Measurements from ENCODE around the gene RRBP1. TPM values are rescaled to one million over a fixed set of nuclear protein-coding genes. Genes with fewer than 3 reads are reported as not detected.

The RRBP1 gene
- total RNA-seq, 1 donor from 2014 or later = 65.0 TPM

GRCh38 chr20:17706632-17707031 lies 24.6 kb upstream of the RRBP1 start:
- no peaks in the 10 kb centered on the region for H3K36me3 ChIP-seq (ENCODE audit: control insufficient read depth, insufficient read depth, low read length)
- FAIRE-seq (peak; percentile 18), DNase-seq (ENCODE audit: low read depth) (no peak)
- no peak overlapping the region for H3K4me3 ChIP-seq (ENCODE audit: low read depth, low read length)
- TF ChIP-seq CTCF (IDR thresholded peaks at IDR 0.05; ENCODE audit: insufficient read depth, low read length, severe bottlenecking) = no peak
- no peaks in the 10 kb centered on the region for H3K27me3 ChIP-seq (ENCODE audit: control insufficient read depth, insufficient read depth, low read length)

- Histone ChIP-seq H3K27me3 (ENCODE audit: control insufficient read depth, insufficient read depth, low read length) (no peaks in the 10 kb centered on the region), H3K36me3 (ENCODE audit: control insufficient read depth, insufficient read depth, low read length) (no peaks in the 10 kb centered on the region), H3K4me3 (ENCODE audit: low read depth, low read length) (no peak overlapping the region)
- DNase-seq (ENCODE audit: low read depth) (no peak), FAIRE-seq (no peak)
- no peak for TF ChIP-seq CTCF (IDR thresholded peaks at IDR 0.05; ENCODE audit: insufficient read depth, low read length, severe bottlenecking)
Observed at GRCh38 chr20:17705916-17706315, 23.9 kb upstream of the RRBP1 start.

GRCh38 chr20:17704589-17705317 lies 22.7 kb upstream of the RRBP1 start:
- DNase-seq (ENCODE audit: low read depth) (no peak), FAIRE-seq (no peak)
- Histone ChIP-seq H3K36me3 (ENCODE audit: control insufficient read depth, insufficient read depth, low read length) (no peaks in the 10 kb centered on the region), H3K27me3 (ENCODE audit: control insufficient read depth, insufficient read depth, low read length) (no peaks in the 10 kb centered on the region), H3K4me3 (ENCODE audit: low read depth, low read length) (no peak overlapping the region)
- no peak for TF ChIP-seq CTCF (IDR thresholded peaks at IDR 0.05; ENCODE audit: insufficient read depth, low read length, severe bottlenecking)

GRCh38 chr20:17701826-17702225 lies 19.8 kb upstream of the RRBP1 start:
- H3K4me3 ChIP-seq (ENCODE audit: low read depth, low read length) = no peak overlapping the region
- no peaks in the 10 kb centered on the region for H3K36me3 ChIP-seq (ENCODE audit: control insufficient read depth, insufficient read depth, low read length)
- no peak for FAIRE-seq
- TF ChIP-seq CTCF (IDR thresholded peaks at IDR 0.05; ENCODE audit: insufficient read depth, low read length, severe bottlenecking) = no peak
- DNase-seq (ENCODE audit: low read depth) = no peak
- no peaks in the 10 kb centered on the region for H3K27me3 ChIP-seq (ENCODE audit: control insufficient read depth, insufficient read depth, low read length)

- Histone ChIP-seq H3K4me3 (ENCODE audit: low read depth, low read length) (no peak overlapping the region), H3K27me3 (ENCODE audit: control insufficient read depth, insufficient read depth, low read length) (no peaks in the 10 kb centered on the region), H3K36me3 (ENCODE audit: control insufficient read depth, insufficient read depth, low read length) (no peaks in the 10 kb centered on the region)
- TF ChIP-seq CTCF (IDR thresholded peaks at IDR 0.05; ENCODE audit: insufficient read depth, low read length, severe bottlenecking) = no peak
- FAIRE-seq (no peak), DNase-seq (ENCODE audit: low read depth) (no peak)
Observed at GRCh38 chr20:17700637-17701036, 18.6 kb upstream of the RRBP1 start.

GRCh38 chr20:17699931-17700351 lies 17.9 kb upstream of the RRBP1 start, which contains the start of gene BANF2:
TSS of gene BANF2 (plus strand) at chr20:17699966. CDS start at chr20:17725026, 25,060 bp downstream.
- no peak for FAIRE-seq
- H3K27me3 ChIP-seq (ENCODE audit: control insufficient read depth, insufficient read depth, low read length) = no peaks in the 10 kb centered on the region
- no peaks in the 10 kb centered on the region for H3K36me3 ChIP-seq (ENCODE audit: control insufficient read depth, insufficient read depth, low read length)
- no peak within 1 kb of the TSS for H3K4me3 ChIP-seq (ENCODE audit: low read depth, low read length)
- no peak for TF ChIP-seq CTCF (IDR thresholded peaks at IDR 0.05; ENCODE audit: insufficient read depth, low read length, severe bottlenecking)
- DNase-seq (ENCODE audit: low read depth) = peak; percentile 29
